ENCODE data around the gene C6orf136. TPM values are rescaled to one million over a fixed set of nuclear protein-coding genes. Genes with fewer than 3 reads are reported as not detected.

Gene C6orf136
- total RNA-seq, 2 experiments from 2014 or later, result 33.6 TPM

- Mint-ChIP-seq H3K36me3 (ENCODE audit: low read depth) (peaks cover 8% of the 10 kb centered on the region), H3K27me3 (ENCODE audit: low read depth) (no peaks in the 10 kb centered on the region), H3K9me3 (no peaks in the 10 kb centered on the region), H3K4me1 (ENCODE audit: low read depth) (peaks cover 6% of the 10 kb centered on the region), H3K27ac (no peak overlapping the region), H3K4me3 (no peak overlapping the region)
- intact Hi-C loops (cut with micrococcal nuclease), result no loop called here
- no peak for DNase-seq
- CTCF ChIA-PET, result interaction anchor here (1.2 to 1.3 kb wide), 2 partner anchors 17 to 34 kb away, joined by 3 to 6 read pairs; no protein-coding TSS in a partner anchor
Measured at GRCh38 chr6:30696432-30696831, 49.5 kb downstream of the C6orf136 start.

GRCh38 chr6:30700340-30700739 is 53.4 kb downstream of the C6orf136 start:
- peaks cover 4% of the 10 kb centered on the region for H3K4me1 Mint-ChIP-seq (ENCODE audit: low read depth)
- intact Hi-C loops (cut with micrococcal nuclease), result no loop called here
- CTCF ChIA-PET, result interaction anchor here (0.7 kb wide), 1 partner anchor 322 kb away, joined by 4 read pairs; no protein-coding TSS in a partner anchor
- no peak for DNase-seq
- H3K27me3 Mint-ChIP-seq (ENCODE audit: low read depth), result no peaks in the 10 kb centered on the region
- H3K9me3 Mint-ChIP-seq, result no peaks in the 10 kb centered on the region
- no peak overlapping the region for H3K4me3 Mint-ChIP-seq
- no peak overlapping the region for H3K27ac Mint-ChIP-seq
- H3K36me3 Mint-ChIP-seq (ENCODE audit: low read depth), result peaks cover 34% of the 10 kb centered on the region

Other genes starting within 250 kb of the C6orf136 start
- 100 to 1,000 TPM; 598 to 608 TPM for gene HLA-E, start 157.6 kb upstream of the C6orf136 start, total RNA-seq
- gene GNL1, start 90.6 kb upstream of the C6orf136 start, total RNA-seq, result 10 to 100 TPM; 78.2 to 82.1 TPM
- gene PRR3, start 89.8 kb upstream of the C6orf136 start, total RNA-seq, result 10 to 100 TPM; 21.7 to 22.0 TPM
- 10 to 100 TPM; 79.5 to 82.7 TPM for gene ABCF1, start 75.7 kb upstream of the C6orf136 start, total RNA-seq
- gene PPP1R10, start 29.9 kb upstream of the C6orf136 start, total RNA-seq, result 10 to 100 TPM; 47.1 to 49.1 TPM
- gene MRPS18B, start 29.3 kb upstream of the C6orf136 start, total RNA-seq, result 100 to 1,000 TPM; 118 to 120 TPM
- gene ATAT1, start 20.3 kb upstream of the C6orf136 start, total RNA-seq, result 1 to 10 TPM; 6.9 to 7.5 TPM
- gene DHX16, start 25.9 kb downstream of the C6orf136 start, total RNA-seq, result 10 to 100 TPM; 25.7 to 27.7 TPM
- gene PPP1R18, start 39.5 kb downstream of the C6orf136 start, total RNA-seq, result 100 to 1,000 TPM; 112 to 115 TPM
- gene NRM, start 43.9 kb downstream of the C6orf136 start, total RNA-seq, result 10 to 100 TPM; 31.0 to 32.0 TPM
- gene MDC1, start 70.1 kb downstream of the C6orf136 start, total RNA-seq, result 10 to 100 TPM; 84.1 to 84.8 TPM
- gene TUBB, start 73.2 kb downstream of the C6orf136 start, total RNA-seq, result 1,000 to 10,000 TPM; 1,781 to 1,838 TPM
- 100 to 1,000 TPM; 162 to 173 TPM for gene FLOT1, start 95.6 kb downstream of the C6orf136 start, total RNA-seq
- gene IER3, start 97.4 kb downstream of the C6orf136 start, total RNA-seq, result 10 to 100 TPM; 32.2 to 34.0 TPM
- gene DDR1, start 237.4 kb downstream of the C6orf136 start, total RNA-seq, result 10 to 100 TPM in 1 of 2 experiments, 1 to 10 TPM in 1; 9.5 to 10.1 TPM

All from activated naive CD4-positive, alpha-beta T cell treated with anti-CD3 and anti-CD28 coated beads for 36 hours (primary cell).